PC-3 (cell line): ENCODE results near the gene OR1D5. TPM values are rescaled to one million over a fixed set of nuclear protein-coding genes. Genes with fewer than 3 reads are reported as not detected.
"Not testable (repeated sequence)": the region's sequence is repeated elsewhere in the genome, so short reads cannot be mapped to it uniquely, and the experiment has no call there.

Experiments used
- ATAC-seq: fragments of 200-7000 bp; cut with Tn5 transposase; 2 replicates; pipeline ENCODE4 v1.9.1; 2020; ENCODE audit warnings: mild to moderate bottlenecking, moderate library complexity
- BruUV-seq: library from RNA; stranded (reverse); fragments of 400-500 nt; replicated peaks from 2 replicates; lab custom pipeline; 2021; lab: Mats Ljungman, UMichigan
- CTCF ChIA-PET: fragments of 300-600 bp; sonication (Branson Sonifier 250); formaldehyde crosslinking; loops from one replicate; lab custom pipeline; 2022; ENCODE audit warnings: antibody characterized with exemption; lab: Charles Lee
- POLR2A ChIA-PET: fragments of 300-600 bp; sonication (Branson Sonifier 250); formaldehyde crosslinking; loops from one replicate; lab custom pipeline; 2022; ENCODE audit warnings: antibody characterized with exemption; ENCODE audit not compliant: unreplicated experiment; lab: Charles Lee
- DNase-seq: peaks from one replicate; pipeline ENCODE4 v3.0.0-alpha.2; 2015
- H2AFZ ChIP-seq: fragments of 300-600 bp; sonication (generic); 2 replicates; pipeline ENCODE4 v1.6.0; 2016; ENCODE audit warnings: antibody characterized with exemption, low read length
- H3F3A ChIP-seq: fragments of 300-600 bp; sonication (generic); one replicate; pipeline ENCODE4 v1.6.0; 2017; ENCODE audit warnings: antibody characterized with exemption, low read length, control low read depth, mild to moderate bottlenecking; ENCODE audit not compliant: unreplicated experiment
- H3K27ac ChIP-seq: fragments of 300-600 bp; sonication (generic); 2 replicates; pipeline ENCODE4 v1.5.1; 2016; ENCODE audit warnings: mild to moderate bottlenecking, low read length
- H3K27me3 ChIP-seq: fragments of 300-600 bp; sonication (generic); 2 replicates; pipeline ENCODE4 v1.6.1; 2016; ENCODE audit warnings: low read length, mixed read lengths
- H3K36me3 ChIP-seq: fragments of 300-600 bp; sonication (generic); 2 replicates; pipeline ENCODE4 v1.6.1; 2016; ENCODE audit warnings: low read depth, mixed run types, low read length, mixed read lengths
- H3K4me1 ChIP-seq: fragments of 300-600 bp; sonication (generic); 2 replicates; pipeline ENCODE4 v1.5.1; 2016; ENCODE audit warnings: low read length; ENCODE audit not compliant: insufficient read depth
- H3K4me2 ChIP-seq: fragments of 300-600 bp; sonication (generic); 2 replicates; pipeline ENCODE4 v1.6.0; 2016; ENCODE audit warnings: low read length
- H3K4me3 ChIP-seq: fragments of 300-600 bp; sonication (generic); 2 replicates; pipeline ENCODE4 v1.5.1; 2016; ENCODE audit warnings: mild to moderate bottlenecking, low read length, mixed read lengths
- H3K79me2 ChIP-seq: fragments of 300-600 bp; sonication (generic); 2 replicates; pipeline ENCODE4 v1.6.1; 2017; ENCODE audit warnings: low read length, mixed read lengths
- H3K9ac ChIP-seq: fragments of 300-600 bp; sonication (generic); 2 replicates; pipeline ENCODE4 v1.6.0; 2016; ENCODE audit warnings: mild to moderate bottlenecking, low read length
- H3K9me2 ChIP-seq: fragments of 300-600 bp; sonication (generic); replicated peaks from 2 replicates; pipeline ENCODE4 v1.6.1; 2016; ENCODE audit warnings: mixed run types, low read length, mixed read lengths
- H3K9me3 ChIP-seq: fragments of 300-600 bp; sonication (generic); 2 replicates; pipeline ENCODE4 v1.6.1; 2016; ENCODE audit warnings: low read length, mixed read lengths
- H4K20me1 ChIP-seq: fragments of 300-600 bp; sonication (generic); 2 replicates; pipeline ENCODE4 v1.6.1; 2016; ENCODE audit warnings: low read length, mixed read lengths
- CTCF ChIP-seq: fragments of 300-600 bp; sonication (generic); conservative IDR thresholded peaks from 2 replicates; pipeline ENCODE4 v1.5.1; 2017; ENCODE audit warnings: antibody characterized with exemption, low read depth, mild to moderate bottlenecking, low read length
- EZH2 ChIP-seq: fragments of 300-600 bp; sonication (generic); IDR thresholded peaks from one replicate; pipeline ENCODE4 v1.6.1; 2017; ENCODE audit warnings: antibody characterized with exemption, mild to moderate bottlenecking, low read length; ENCODE audit not compliant: unreplicated experiment
- EZH2phosphoT487 ChIP-seq: fragments of 300-600 bp; sonication (generic); IDR thresholded peaks from 2 replicates; pipeline ENCODE4 v1.6.1; 2018; ENCODE audit warnings: mild to moderate bottlenecking, antibody characterized with exemption, low read length, borderline replicate concordance
- intact Hi-C: fragments of 100-400 bp; cut with micrococcal nuclease; formaldehyde crosslinking; loops from 2 replicates; pipeline ENCODE4 v1.9.0; 2023
- total RNA-seq: library from RNA; depleted of rRNA; stranded (reverse); fragments of >200 nt; gene quantifications from 2 replicates; pipeline ENCODE4 v1.2.3, GENCODE V29; 2014

Gene OR1D5
- total RNA-seq, 1 experiment from 2014 or later = not detected

- Histone ChIP-seq H3F3A (no peaks in the 10 kb centered on the region), H3K4me2 (no peak overlapping the region), H3K9me3 (no peaks in the 10 kb centered on the region), H3K9ac (no peak overlapping the region), H4K20me1 (no peaks in the 10 kb centered on the region), H3K27ac (no peak overlapping the region), H3K36me3 (no peaks in the 10 kb centered on the region; the same call in 1 of the 2 replicates), H3K4me1 (peaks cover 9% of the 10 kb centered on the region), H3K9me2 (no peaks in the 10 kb centered on the region), H2AFZ (no peak overlapping the region), H3K27me3 (no peaks in the 10 kb centered on the region), H3K4me3 (no peak overlapping the region), H3K79me2 (no peaks in the 10 kb centered on the region)
- no peak for ATAC-seq
- DNase-seq = no peak
- TF ChIP-seq EZH2 = no peak
- no peak for TF ChIP-seq CTCF
- TF ChIP-seq EZH2phosphoT487 = no peak
- intact Hi-C loops = no loop called here
- BruUV-seq = no TSS peak
- POLR2A ChIA-PET = no interaction called here
- CTCF ChIA-PET = no interaction called here
Observed at GRCh38 chr17:3032258-3033247, 30.9 kb downstream of the OR1D5 start.

DNA sequence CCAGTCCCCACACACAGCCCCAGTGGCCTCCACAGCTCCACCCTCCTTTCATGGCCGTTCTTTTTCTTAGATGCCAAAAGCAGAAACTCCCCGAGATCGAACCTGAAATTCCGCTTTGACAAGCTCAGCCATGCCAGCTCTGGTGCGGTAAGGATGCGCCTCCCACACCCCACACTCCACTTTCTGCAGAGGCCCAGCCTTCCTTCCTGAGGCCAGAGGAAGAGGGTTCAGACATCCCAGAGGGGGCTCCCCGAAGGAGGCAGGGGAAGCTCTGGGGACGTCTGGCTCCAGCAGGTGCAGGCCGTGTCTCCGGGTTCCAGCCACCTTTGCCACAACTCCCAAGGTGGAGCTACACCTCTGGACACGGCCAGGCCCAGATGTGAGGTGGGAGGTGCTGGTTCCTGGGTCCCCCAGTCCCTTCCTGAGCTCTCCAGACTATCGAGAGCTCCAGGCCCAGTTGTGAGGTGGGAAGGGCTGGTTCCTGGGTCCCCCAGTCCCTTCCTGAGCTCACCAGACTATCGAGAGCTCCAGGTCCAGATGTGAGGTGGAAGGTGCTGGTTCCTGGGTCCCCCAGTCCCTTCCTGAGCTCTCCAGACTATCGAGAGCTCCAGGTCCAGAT, 32.4 kb downstream of the OR1D5 start:
- intact Hi-C loops, H3K4me2 ChIP-seq, H2AFZ ChIP-seq, H3K9ac ChIP-seq, H3K79me2 ChIP-seq, BruUV-seq, H3K4me1 ChIP-seq, H3K27me3 ChIP-seq, CTCF ChIA-PET, H3K4me3 ChIP-seq, H3K36me3 ChIP-seq, H3F3A ChIP-seq, H3K9me2 ChIP-seq, ATAC-seq, POLR2A ChIA-PET, DNase-seq, H3K9me3 ChIP-seq, H4K20me1 ChIP-seq: not testable (repeated sequence)
- H3K27ac ChIP-seq = peak overlapping the region; percentile 76

DNA sequence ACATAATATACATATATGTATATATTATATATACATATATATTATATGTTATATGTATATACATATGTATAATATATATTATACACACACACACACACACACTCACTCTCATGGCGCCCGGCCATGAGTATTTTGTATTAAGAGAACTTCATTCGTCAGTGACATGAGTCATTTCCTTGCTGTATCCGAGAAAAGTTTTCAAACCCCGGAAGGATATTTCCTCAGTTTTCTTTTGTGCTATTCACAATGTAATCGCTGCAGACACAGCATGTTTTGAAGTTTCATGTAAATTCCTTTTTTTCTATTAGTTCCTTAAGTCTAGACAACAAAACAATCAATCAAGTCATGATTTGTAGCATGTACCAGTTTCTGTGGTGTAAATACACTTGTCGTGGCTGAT, 33.3 kb downstream of the OR1D5 start:
- Histone ChIP-seq H3K79me2 (no peaks in the 10 kb centered on the region), H3K4me3 (no peak overlapping the region), H3K27ac (peak overlapping the region; percentile 76), H3F3A (no peaks in the 10 kb centered on the region), H2AFZ (no peak overlapping the region), H3K4me1 (peaks cover 9% of the 10 kb centered on the region), H3K4me2 (peak overlapping the region; percentile 54; the same call in 1 of the 2 replicates), H3K9ac (peak overlapping the region; percentile 37; the same call in 1 of the 2 replicates), H3K36me3 (no peaks in the 10 kb centered on the region; the same call in 1 of the 2 replicates), H3K27me3 (no peaks in the 10 kb centered on the region), H3K9me2 (no peaks in the 10 kb centered on the region), H3K9me3 (no peaks in the 10 kb centered on the region), H4K20me1 (no peaks in the 10 kb centered on the region)
- intact Hi-C loops = no loop called here
- TF ChIP-seq EZH2 (no peak), EZH2phosphoT487 (no peak), CTCF (no peak)
- ChIA-PET POLR2A (no interaction called here), CTCF (no interaction called here)
- ATAC-seq (peak; percentile 33; the same call in 1 of the 2 replicates), DNase-seq (peak; percentile 75)
- BruUV-seq = no TSS peak
